HCT116 (cell line): ENCODE measurements around the gene ACBD6. TPM values are rescaled to one million over a fixed set of nuclear protein-coding genes. Genes with fewer than 3 reads are reported as not detected.

Experiments used
- ATAC-seq: fragments of 200-7000 bp; cut with Tn5 transposase; 2 replicates; pipeline ENCODE4 v1.9.1; 2020; ENCODE audit warnings: mild to moderate bottlenecking, moderate library complexity
- BruUV-seq: library from RNA; stranded (reverse); fragments of 400-500 nt; replicated peaks from 2 replicates; lab custom pipeline; 2021; lab: Mats Ljungman, UMichigan
- CTCF ChIA-PET: fragments of 300-600 bp; sonication (Branson Sonifier 250); formaldehyde crosslinking; loops from one replicate; lab custom pipeline; 2021; ENCODE audit warnings: antibody characterized with exemption; lab: Charles Lee
- POLR2A ChIA-PET: fragments of 300-600, 350-600 bp; sonication (Branson Sonifier 250); formaldehyde crosslinking; loops from one replicate; lab custom pipeline; 2021; ENCODE audit warnings: antibody characterized with exemption; lab: Charles Lee
- RAD21 ChIA-PET, 2 experiments: fragments of 300-600 bp; sonication (Branson Sonifier 250); formaldehyde crosslinking; loops; one replicate each; lab custom pipeline; 2023; ENCODE audit warnings: low total read pairs in 2 of 2; ENCODE audit not compliant: uncharacterized antibody in 2 of 2, unreplicated experiment in 2 of 2, low non-redundant PET in 1 of 2; lab: Charles Lee
- DNase-seq: peaks from one replicate; pipeline ENCODE4 v3.0.0-alpha.2; 2010; ENCODE audit warnings: low read depth, low spot score
- H2AFZ ChIP-seq: fragments of 200-600 bp; shearing (Covaris generic), sonication (generic); 2 replicates; pipeline ENCODE4 v1.6.1; 2017; ENCODE audit warnings: low read depth, mixed run types, mixed read lengths, antibody characterized with exemption, low read length; ENCODE audit not compliant: poor library complexity, severe bottlenecking
- H3K27ac ChIP-seq: 2 replicates; pipeline ENCODE4 v1.5.1; 2012; ENCODE audit warnings: low read depth, low read length
- H3K27me3 ChIP-seq: fragments of 200-600 bp; sonication (generic); 2 replicates; pipeline ENCODE4 v1.6.1; 2016; ENCODE audit warnings: mixed run types, low read length, mixed read lengths; ENCODE audit not compliant: insufficient read depth
- H3K36me3 ChIP-seq, 2 experiments: fragments of 200-500 bp in 1 of 2; fragments of 200-600 bp in 1 of 2; sonication (Bioruptor generic) in 1 of 2; sonication (generic) in 1 of 2; 2 replicates each; pipeline versions ENCODE4 v1.5.1 to v1.6.1; 2014 to 2016; ENCODE audit warnings: low read length in 2 of 2, inconsistent platforms in 1 of 2, mixed read lengths in 1 of 2, mixed run types in 1 of 2; ENCODE audit not compliant: insufficient read depth in 2 of 2, control insufficient read depth in 1 of 2
- H3K4me1 ChIP-seq, 2 experiments: fragments of 200-600 bp in 1 of 2; sonication (generic) in 1 of 2; 2 replicates each; pipeline versions ENCODE4 v1.5.1 to v1.6.1; 2012 to 2017; ENCODE audit warnings: low read length in 2 of 2, inconsistent platforms in 1 of 2, mild to moderate bottlenecking in 1 of 2, mixed read lengths in 1 of 2, mixed run types in 1 of 2, moderate library complexity in 1 of 2; ENCODE audit not compliant: insufficient read depth in 2 of 2, control insufficient read depth in 1 of 2
- H3K4me2 ChIP-seq: fragments of 200-600 bp; sonication (generic); 2 replicates; pipeline ENCODE4 v1.6.1; 2017; ENCODE audit warnings: mixed run types, low read length, mixed read lengths
- H3K4me3 ChIP-seq, 2 experiments: fragments of 200-600 bp in 1 of 2; sonication (generic) in 1 of 2; replicated peaks in 1 of 2; 2 replicates each; pipeline ENCODE4 v1.5.1; 2011 to 2016; ENCODE audit warnings: low read length in 2 of 2, control low read depth in 1 of 2, low read depth in 1 of 2, mild to moderate bottlenecking in 1 of 2, mixed read lengths in 1 of 2, mixed run types in 1 of 2
- H3K79me2 ChIP-seq: fragments of 200-600 bp; sonication (generic); 2 replicates; pipeline ENCODE4 v1.6.1; 2017; ENCODE audit warnings: mild to moderate bottlenecking, mixed run types, low read length, moderate library complexity, mixed read lengths; ENCODE audit not compliant: insufficient read depth
- H3K9ac ChIP-seq: fragments of 200-600 bp; sonication (generic); 2 replicates; pipeline ENCODE4 v1.6.1; 2016; ENCODE audit warnings: low read length, mixed read lengths
- H3K9me2 ChIP-seq: fragments of 200-600 bp; sonication (generic), shearing (Covaris generic); 2 replicates; pipeline ENCODE4 v1.6.1; 2017; ENCODE audit warnings: mixed run types, mild to moderate bottlenecking, moderate library complexity; ENCODE audit not compliant: insufficient read depth
- H3K9me3 ChIP-seq, 2 experiments: fragments of 200-500 bp in 1 of 2; fragments of 200-600 bp in 1 of 2; sonication (Bioruptor generic) in 1 of 2; sonication (generic) in 1 of 2; 2 replicates each; pipeline ENCODE4 v1.6.1; 2014 to 2017; ENCODE audit warnings: low read length in 2 of 2, mixed read lengths in 2 of 2, inconsistent platforms in 1 of 2, low read depth in 1 of 2, mild to moderate bottlenecking in 1 of 2, mixed run types in 1 of 2, moderate library complexity in 1 of 2; ENCODE audit not compliant: control insufficient read depth in 1 of 2, insufficient read depth in 1 of 2
- H4K20me1 ChIP-seq: fragments of 200-600 bp; sonication (generic), shearing (Covaris generic); 2 replicates; pipeline ENCODE4 v1.6.1; 2017; ENCODE audit warnings: mixed run types, mild to moderate bottlenecking, moderate library complexity; ENCODE audit not compliant: insufficient read depth
- CBX3 ChIP-seq: IDR thresholded peaks from 2 replicates; pipeline ENCODE4 v1.6.1; 2012; ENCODE audit warnings: low read depth
- CEBPB ChIP-seq: IDR thresholded peaks from 2 replicates; pipeline ENCODE4 v1.6.1; 2012; ENCODE audit warnings: low read depth
- FOSL1 ChIP-seq: IDR thresholded peaks from 2 replicates; pipeline ENCODE4 v1.6.1; 2012; ENCODE audit warnings: low read depth
- POLR2A ChIP-seq: IDR thresholded peaks from 2 replicates; pipeline ENCODE4 v1.7.0; 2011; ENCODE audit warnings: borderline replicate concordance; ENCODE audit not compliant: insufficient read depth, insufficient read length; ENCODE audit errors: extremely low read depth
- POLR2AphosphoS5 ChIP-seq: IDR thresholded peaks from 2 replicates; pipeline ENCODE4 v1.6.1; 2011; ENCODE audit warnings: mild to moderate bottlenecking, low read depth, low read length, moderate library complexity
- RAD21 ChIP-seq: IDR thresholded peaks from 2 replicates; pipeline ENCODE4 v1.6.1; 2012; ENCODE audit warnings: low read depth, mild to moderate bottlenecking
- SP1 ChIP-seq: IDR thresholded peaks from 2 replicates; pipeline ENCODE4 v1.6.1; 2012; ENCODE audit warnings: low read depth
- SRF ChIP-seq: IDR thresholded peaks from 2 replicates; pipeline ENCODE4 v1.6.1; 2012; ENCODE audit warnings: low read depth
- TCF7L2 ChIP-seq: IDR thresholded peaks from 2 replicates; pipeline ENCODE4 v1.7.0; 2011; ENCODE audit warnings: borderline replicate concordance, inconsistent platforms; ENCODE audit not compliant: insufficient read depth, insufficient read length; ENCODE audit errors: extremely low read depth
- ZFX ChIP-seq: fragments of 450-650 bp; IDR thresholded peaks from 2 replicates; pipeline ENCODE4 v1.6.1; 2017
- ZNF274 ChIP-seq: fragments of 200-500 bp; sonication (Bioruptor generic); IDR thresholded peaks from 2 replicates; pipeline ENCODE4 v1.6.1; 2014; ENCODE audit warnings: mild to moderate bottlenecking, low read depth, low read length, inconsistent platforms
- intact Hi-C: fragments of 100-400 bp; cut with micrococcal nuclease; formaldehyde crosslinking; loops from 2 replicates; pipeline ENCODE4 v1.10.0; 2022
- total RNA-seq: library from RNA; stranded (reverse); gene quantifications from one replicate; pipeline ENCODE4 v1.2.1, GENCODE V29; 2021; ENCODE audit not compliant: unreplicated experiment
- TF ChIP-seq, protein P1 (sequence below), 3 experiments: fragments of 200-600 bp in 1 of 3; sonication (generic) in 1 of 3; IDR thresholded peaks in 2 of 3; conservative IDR thresholded peaks in 1 of 3; 2 replicates each; pipeline ENCODE4 v1.5.1; 2012 to 2017; ENCODE audit warnings: low read depth in 2 of 3, low read length in 2 of 3, antibody characterized with exemption in 1 of 3, borderline replicate concordance in 1 of 3, control low read depth in 1 of 3, mild to moderate bottlenecking in 1 of 3, mixed read lengths in 1 of 3, mixed run types in 1 of 3, moderate library complexity in 1 of 3; ENCODE audit not compliant: insufficient read depth in 1 of 3
- TF ChIP-seq, protein P2 (sequence below): IDR thresholded peaks from 2 replicates; pipeline ENCODE4 v1.6.1; 2012
- TF ChIP-seq, protein P3 (sequence below): IDR thresholded peaks from 2 replicates; pipeline ENCODE4 v1.6.1; 2012

The ACBD6 gene
- total RNA-seq, 1 experiment from 2014 or later: 43.2 TPM

DNA sequence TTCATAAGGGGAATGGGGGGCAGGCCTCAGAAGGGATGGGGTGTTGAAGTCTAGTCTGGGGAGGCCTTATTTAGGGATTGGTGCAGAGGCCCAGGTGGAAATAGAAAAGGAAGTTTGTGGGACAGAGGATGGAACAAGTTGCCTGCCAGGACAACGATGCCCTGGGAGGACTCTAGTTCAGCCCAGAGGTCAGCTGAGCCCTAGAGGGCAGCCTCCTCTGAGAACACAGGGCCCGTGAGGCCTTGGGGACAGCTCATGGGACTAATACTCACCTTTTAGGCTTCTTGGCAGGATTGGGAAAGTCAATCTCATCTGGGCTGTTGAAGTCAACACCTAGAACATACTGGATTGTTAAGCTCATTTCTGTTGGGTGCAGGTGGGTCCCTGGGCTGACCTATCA is 229.3 kb downstream of the ACBD6 start:
- Histone ChIP-seq H3K4me3 (no peak overlapping the region), H3K79me2 (no peaks in the 10 kb centered on the region), H3K4me1 (no peaks in the 10 kb centered on the region), H4K20me1 (no peaks in the 10 kb centered on the region), H3K9me2 (no peaks in the 10 kb centered on the region), H3K9ac (no peak overlapping the region), H3K36me3 (no peaks in the 10 kb centered on the region), H3K27ac (no peak overlapping the region), H3K9me3 (no peaks in the 10 kb centered on the region), H3K4me2 (no peak overlapping the region), H2AFZ (no peak overlapping the region), H3K27me3 (no peaks in the 10 kb centered on the region)
- TF ChIP-seq POLR2A: no peak
- no peak for TF ChIP-seq TCF7L2
- no peak for TF ChIP-seq ZNF274
- no peak for TF ChIP-seq CEBPB
- TF ChIP-seq, protein P1, sequence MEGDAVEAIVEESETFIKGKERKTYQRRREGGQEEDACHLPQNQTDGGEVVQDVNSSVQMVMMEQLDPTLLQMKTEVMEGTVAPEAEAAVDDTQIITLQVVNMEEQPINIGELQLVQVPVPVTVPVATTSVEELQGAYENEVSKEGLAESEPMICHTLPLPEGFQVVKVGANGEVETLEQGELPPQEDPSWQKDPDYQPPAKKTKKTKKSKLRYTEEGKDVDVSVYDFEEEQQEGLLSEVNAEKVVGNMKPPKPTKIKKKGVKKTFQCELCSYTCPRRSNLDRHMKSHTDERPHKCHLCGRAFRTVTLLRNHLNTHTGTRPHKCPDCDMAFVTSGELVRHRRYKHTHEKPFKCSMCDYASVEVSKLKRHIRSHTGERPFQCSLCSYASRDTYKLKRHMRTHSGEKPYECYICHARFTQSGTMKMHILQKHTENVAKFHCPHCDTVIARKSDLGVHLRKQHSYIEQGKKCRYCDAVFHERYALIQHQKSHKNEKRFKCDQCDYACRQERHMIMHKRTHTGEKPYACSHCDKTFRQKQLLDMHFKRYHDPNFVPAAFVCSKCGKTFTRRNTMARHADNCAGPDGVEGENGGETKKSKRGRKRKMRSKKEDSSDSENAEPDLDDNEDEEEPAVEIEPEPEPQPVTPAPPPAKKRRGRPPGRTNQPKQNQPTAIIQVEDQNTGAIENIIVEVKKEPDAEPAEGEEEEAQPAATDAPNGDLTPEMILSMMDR (IDR thresholded peaks at IDR 0.05 in 2 of 3, conservative IDR thresholded peaks at IDR 0.05 in 1 of 3; ENCODE audit: borderline replicate concordance in 1 of 3, insufficient read depth in 1 of 3, low read depth in 2 of 3, low read length in 2 of 3): no peak
- TF ChIP-seq, protein P2, sequence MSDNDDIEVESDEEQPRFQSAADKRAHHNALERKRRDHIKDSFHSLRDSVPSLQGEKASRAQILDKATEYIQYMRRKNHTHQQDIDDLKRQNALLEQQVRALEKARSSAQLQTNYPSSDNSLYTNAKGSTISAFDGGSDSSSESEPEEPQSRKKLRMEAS: no peak
- TF ChIP-seq, protein P3, sequence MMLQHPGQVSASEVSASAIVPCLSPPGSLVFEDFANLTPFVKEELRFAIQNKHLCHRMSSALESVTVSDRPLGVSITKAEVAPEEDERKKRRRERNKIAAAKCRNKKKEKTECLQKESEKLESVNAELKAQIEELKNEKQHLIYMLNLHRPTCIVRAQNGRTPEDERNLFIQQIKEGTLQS: no peak
- TF ChIP-seq ZFX: no peak
- no peak for TF ChIP-seq SP1
- TF ChIP-seq POLR2AphosphoS5: no peak
- TF ChIP-seq CBX3: no peak
- TF ChIP-seq RAD21: no peak
- TF ChIP-seq FOSL1: no peak
- TF ChIP-seq SRF: no peak
- ChIA-PET POLR2A (interaction anchor here (0.5 kb wide), 1 partner anchor 808 kb away, joined by 3 read pairs; no protein-coding TSS in a partner anchor), RAD21 (no interaction called here), CTCF (interaction anchor here (1.2 kb wide), 1 partner anchor 20 kb away, joined by 4 read pairs; no protein-coding TSS in a partner anchor)
- intact Hi-C loops: no loop called here
- no peak for ATAC-seq
- DNase-seq: no peak
- no TSS peak for BruUV-seq
